Tibial nerve (tissue), 4 donors: ENCODE measurements around the gene CCDC82. TPM values are rescaled to one million over a fixed set of nuclear protein-coding genes. Genes with fewer than 3 reads are reported as not detected.
"Not testable (repeated sequence)": the region's sequence is repeated elsewhere in the genome, so short reads cannot be mapped to it uniquely, and the experiment has no call there.

Experiments used
- DNase-seq, 2 donors: peaks; one replicate each; pipeline ENCODE4 v3.0.0-alpha.2; 2019; ENCODE audit warnings: low spot score in 2 of 2
- H3K27ac ChIP-seq, 4 donors: fragments of 200-600 bp; sonication (generic) in 3 of 4; one replicate each; pipeline ENCODE4 v1.5.1; 2017 to 2019; ENCODE audit warnings: mild to moderate bottlenecking in 1 of 4
- H3K27me3 ChIP-seq, 2 donors: fragments of 200-600 bp; sonication (generic) in 1 of 2; one replicate each; pipeline versions ENCODE4 v1.5.1 to v1.6.0; 2017 to 2019
- H3K36me3 ChIP-seq, 3 donors: fragments of 200-600 bp; sonication (generic); one replicate each; pipeline ENCODE4 v1.5.1; 2018 to 2019
- H3K4me1 ChIP-seq, 4 donors: fragments of 200-600 bp; sonication (generic) in 3 of 4; one replicate each; pipeline ENCODE4 v1.5.1; 2017 to 2019
- H3K4me3 ChIP-seq, 4 donors: fragments of 200-600 bp; sonication (generic) in 3 of 4; one replicate each; pipeline ENCODE4 v1.5.1; 2017 to 2019; ENCODE audit warnings: mild to moderate bottlenecking in 1 of 4, moderate library complexity in 1 of 4
- H3K9me3 ChIP-seq, 4 donors: fragments of 200-600 bp; sonication (generic) in 3 of 4; one replicate each; pipeline ENCODE4 v1.5.1; 2017 to 2019
- CTCF ChIP-seq, 5 experiments: fragments of 200-600 bp in 3 of 5; fragments of 450-650 bp in 2 of 5; sonication (generic) in 3 of 5; IDR thresholded peaks; one replicate each; pipeline ENCODE4 v1.5.1; 2016 to 2019; ENCODE audit warnings: antibody characterized with exemption in 5 of 5, mild to moderate bottlenecking in 3 of 5, moderate library complexity in 2 of 5
- EP300 ChIP-seq, 2 donors: sonication (generic); formaldehyde crosslinking; IDR thresholded peaks; one replicate each; pipeline ENCODE4 v1.6.1; 2017; ENCODE audit warnings: antibody characterized with exemption in 2 of 2, mild to moderate bottlenecking in 1 of 2
- POLR2A ChIP-seq, 2 donors: fragments of 450-650 bp; IDR thresholded peaks; one replicate each; pipeline ENCODE4 v1.6.1; 2017; ENCODE audit warnings: antibody characterized with exemption in 2 of 2, mild to moderate bottlenecking in 2 of 2, moderate library complexity in 2 of 2
- WGBS, 2 donors: methylation state at CpG; one replicate each; pipeline ENCODE4 v1.1.5; 2018; 5-methylcytosine and 5-hydroxymethylcytosine counted together
- total RNA-seq, 4 donors: library from RNA; depleted of rRNA; stranded (reverse); fragments of >200 nt; gene quantifications; one replicate each; pipeline ENCODE4 v1.1.0, GENCODE V29; 2016

Gene CCDC82
- total RNA-seq, 4 donors from 2014 or later, result 41.9 to 73.4 (median 49.5) TPM

- Histone ChIP-seq H3K4me1 (no peaks in the 10 kb centered on the region), H3K27ac (no peak overlapping the region), H3K27me3 (peaks cover 0 to 7% of the 10 kb centered on the region in 2 donors), H3K4me3 (no peak overlapping the region), H3K9me3 (no peaks in the 10 kb centered on the region), H3K36me3 (no peaks in the 10 kb centered on the region)
- no peak for TF ChIP-seq EP300 (IDR thresholded peaks at IDR 0.05)
- TF ChIP-seq CTCF (IDR thresholded peaks at IDR 0.05), result no peak
- TF ChIP-seq POLR2A (IDR thresholded peaks at IDR 0.05), result no peak
- DNase-seq, result no peak
- 73 to 74% methylated on average over 1 of the region's 1 CpG for WGBS, 2 donors
These were observed 23.2 kb upstream of the CCDC82 start for GRCh38 chr11:96412761-96413381.

DNA sequence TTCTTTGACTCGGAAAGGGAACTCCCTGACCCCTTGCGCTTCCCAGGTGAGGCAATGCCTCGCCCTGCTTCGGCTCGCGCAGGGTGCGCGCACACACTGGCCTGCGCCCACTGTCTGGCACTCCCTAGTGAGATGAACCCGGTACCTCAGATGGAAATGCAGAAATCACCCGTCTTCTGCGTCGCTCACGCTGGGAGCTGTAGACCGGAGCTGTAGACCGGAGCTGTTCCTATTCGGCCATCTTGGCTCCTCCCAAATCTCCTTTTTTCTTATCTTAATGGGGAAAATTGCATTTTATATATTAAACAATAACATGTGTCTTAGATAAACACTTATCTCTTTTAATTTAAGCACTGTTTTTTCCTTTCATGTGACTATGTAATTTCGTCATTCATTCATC is 21.7 kb upstream of the CCDC82 start:
- not testable (repeated sequence) for H3K36me3 ChIP-seq
- 84 to 93% methylated on average over 12 to 18 of the region's 18 CpGs for WGBS, 2 donors

DNA sequence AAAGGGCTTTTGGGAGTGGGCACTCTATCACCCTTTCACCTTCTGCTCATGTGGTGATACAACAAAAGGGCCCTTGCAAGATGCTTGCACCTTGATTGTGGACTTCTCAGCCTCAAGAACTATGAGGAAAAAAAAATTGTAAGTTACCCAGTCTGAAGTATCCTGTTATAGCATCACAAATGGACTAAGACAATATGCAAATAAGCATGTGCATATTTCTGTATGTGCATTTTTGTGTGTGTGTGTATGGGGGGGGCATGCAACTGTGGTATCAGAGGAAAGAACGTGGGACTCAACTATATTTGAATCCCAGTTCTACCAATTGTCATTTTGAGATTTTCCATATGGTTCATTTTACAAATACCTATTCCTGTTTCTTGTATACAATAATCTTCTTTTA is 11.0 kb upstream of the CCDC82 start:
- WGBS, 2 donors, result 78% methylated on average over 1 of the region's 1 CpG
- Histone ChIP-seq H3K4me3 (no peak overlapping the region), H3K27me3 (no peaks in the 10 kb centered on the region), H3K27ac (no peak overlapping the region), H3K4me1 (no peaks in the 10 kb centered on the region), H3K9me3 (no peaks in the 10 kb centered on the region), H3K36me3 (no peaks in the 10 kb centered on the region)
- TF ChIP-seq POLR2A (IDR thresholded peaks at IDR 0.05) (no peak), EP300 (IDR thresholded peaks at IDR 0.05) (no peak), CTCF (IDR thresholded peaks at IDR 0.05) (no peak)
- no peak for DNase-seq

More for the DNA sequence above, 21.7 kb upstream of the CCDC82 start:
- not testable (repeated sequence) for H3K9me3 ChIP-seq, H3K27me3 ChIP-seq, H3K27ac ChIP-seq, H3K4me3 ChIP-seq, DNase-seq, H3K4me1 ChIP-seq

GRCh38 chr11:96397863-96398262 is 8.2 kb upstream of the CCDC82 start:
- H3K4me1 ChIP-seq, result peaks cover 0 to 11% (median 0%) of the 10 kb centered on the region in 4 donors
- no peaks in the 10 kb centered on the region for H3K36me3 ChIP-seq
- TF ChIP-seq CTCF (IDR thresholded peaks at IDR 0.05), result no peak
- no peak for TF ChIP-seq EP300 (IDR thresholded peaks at IDR 0.05)
- TF ChIP-seq POLR2A (IDR thresholded peaks at IDR 0.05), result no peak
- DNase-seq, result no peak
- WGBS, 2 donors, result 60 to 65% methylated on average over 3 of the region's 3 CpGs
- no peaks in the 10 kb centered on the region for H3K27me3 ChIP-seq
- H3K27ac ChIP-seq, result no peak overlapping the region
- H3K9me3 ChIP-seq, result no peaks in the 10 kb centered on the region
- no peak overlapping the region for H3K4me3 ChIP-seq

- TF ChIP-seq CTCF (IDR thresholded peaks at IDR 0.05) (no peak), EP300 (IDR thresholded peaks at IDR 0.05) (no peak)
- no peaks in the 10 kb centered on the region for H3K36me3 ChIP-seq
- no peak overlapping the region for H3K4me3 ChIP-seq
- H3K9me3 ChIP-seq, result no peaks in the 10 kb centered on the region
- WGBS, 2 donors, result 76 to 77% methylated on average over 4 of the region's 4 CpGs
- no peak overlapping the region for H3K27ac ChIP-seq
- H3K4me1 ChIP-seq, result peaks cover 0 to 18% (median 0%) of the 10 kb centered on the region in 4 donors
- DNase-seq, result no peak
- H3K27me3 ChIP-seq, result no peaks in the 10 kb centered on the region
These were observed 6.9 kb upstream of the CCDC82 start for GRCh38 chr11:96396637-96397036.

- H3K4me1 ChIP-seq, result peaks cover 0 to 31% (median 4%) of the 10 kb centered on the region in 4 donors
- H3K4me3 ChIP-seq, result no peak overlapping the region
- no peak overlapping the region for H3K27ac ChIP-seq
- H3K9me3 ChIP-seq, result no peaks in the 10 kb centered on the region
- no peaks in the 10 kb centered on the region for H3K27me3 ChIP-seq
- no peaks in the 10 kb centered on the region for H3K36me3 ChIP-seq
- no peak for TF ChIP-seq EP300 (IDR thresholded peaks at IDR 0.05)
- no peak for TF ChIP-seq CTCF (IDR thresholded peaks at IDR 0.05)
- TF ChIP-seq POLR2A (IDR thresholded peaks at IDR 0.05), result no peak
- DNase-seq, result no peak
These were observed 5.1 kb upstream of the CCDC82 start for GRCh38 chr11:96394773-96395172.
